GM18499 (cell line): ENCODE results near the gene NQO2.
"Not testable (repeated sequence)": the region's sequence is repeated elsewhere in the genome, so short reads cannot be mapped to it uniquely, and the experiment has no call there.

Source experiments
- ATAC-seq: cut with Tn5 transposase; IDR thresholded peaks from one replicate; pipeline ENCODE4 v1.9.1; 2021; ENCODE audit warnings: moderate number of reproducible peaks; ENCODE audit not compliant: insufficient read depth, unreplicated experiment

Gene NQO2

DNA sequence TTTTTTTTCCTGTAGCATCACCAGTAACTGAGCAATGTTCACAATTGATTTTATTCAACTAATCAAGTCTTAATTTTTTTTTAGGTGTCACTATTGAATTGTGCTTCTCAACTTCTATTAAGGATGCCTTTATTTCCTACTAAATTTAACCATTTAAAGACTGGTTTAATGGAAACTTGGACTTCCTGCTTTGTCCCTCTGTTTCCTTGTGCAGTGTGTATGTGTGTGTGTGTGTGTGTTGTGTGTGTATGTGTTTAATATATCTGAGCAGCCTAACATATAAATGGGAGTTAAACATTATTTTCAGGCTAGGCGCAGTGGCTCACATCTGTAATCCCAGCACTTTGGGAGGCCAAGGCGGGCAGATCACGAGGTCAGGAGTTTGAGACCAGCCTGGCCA is 30.1 kb upstream of the NQO2 start:
- no peak for ATAC-seq

DNA sequence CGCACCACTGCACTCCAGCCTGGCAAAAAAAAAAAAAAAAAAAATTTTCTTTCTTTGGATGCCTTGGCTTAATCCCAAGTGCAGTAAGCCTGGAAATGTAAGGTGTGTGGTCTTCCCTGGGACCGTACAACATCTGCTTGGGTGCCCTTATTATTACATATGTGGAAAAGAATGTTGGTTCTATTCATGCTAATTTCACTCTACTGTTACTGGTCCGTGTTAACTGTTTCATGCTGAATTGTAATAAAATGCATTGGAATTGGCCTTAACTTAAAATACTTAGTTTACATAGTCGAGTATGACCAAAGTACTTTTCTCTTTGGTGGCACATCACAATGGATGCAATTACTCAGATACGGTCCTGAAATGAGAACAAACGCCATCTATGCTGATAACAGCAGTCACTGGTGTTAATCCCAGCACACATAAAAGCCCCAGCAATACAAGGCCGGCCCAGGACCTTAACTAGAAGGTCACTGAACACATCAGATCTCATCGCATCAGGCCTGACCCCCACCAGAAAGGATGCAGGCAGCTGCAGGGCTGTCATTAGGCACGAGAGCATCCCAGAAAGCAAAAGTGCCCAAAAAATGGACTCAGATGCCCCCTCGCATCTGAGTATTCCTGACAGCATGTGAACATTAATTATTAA is 29.5 kb upstream of the NQO2 start:
- ATAC-seq = no peak

DNA sequence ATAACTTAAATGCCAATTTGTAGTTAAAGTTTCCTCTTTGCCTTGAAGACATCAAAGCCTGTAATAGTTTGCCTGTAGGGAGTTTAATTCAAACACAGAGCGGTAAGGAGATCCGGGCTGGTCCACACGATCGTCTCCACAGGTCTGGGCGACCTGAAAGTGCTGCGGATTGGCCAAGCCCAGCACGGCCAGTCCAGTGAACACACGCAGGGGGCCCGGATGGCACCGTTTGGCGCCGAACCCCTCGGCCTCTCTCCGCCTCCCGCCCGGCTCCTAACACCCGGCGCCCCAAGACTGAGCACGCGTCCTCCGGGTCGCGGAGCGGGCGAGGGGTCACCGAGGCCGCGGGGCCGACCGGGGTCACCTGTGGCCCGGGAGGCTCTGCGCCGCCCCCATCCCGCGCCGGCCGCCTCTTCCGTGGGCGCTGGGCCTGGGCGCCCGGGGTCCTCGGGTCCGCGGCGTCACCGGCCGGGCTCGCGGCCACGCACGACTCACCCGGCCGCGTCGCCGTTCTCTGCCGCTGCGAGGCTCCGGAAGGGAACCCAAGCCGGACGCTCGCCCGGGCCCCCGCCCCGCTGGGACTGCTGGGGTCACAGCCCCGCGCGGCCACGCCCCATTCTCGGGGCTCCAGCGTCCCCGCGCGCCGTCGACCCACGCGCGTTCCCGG is 28.8 kb upstream of the NQO2 start:
- no peak for ATAC-seq

DNA sequence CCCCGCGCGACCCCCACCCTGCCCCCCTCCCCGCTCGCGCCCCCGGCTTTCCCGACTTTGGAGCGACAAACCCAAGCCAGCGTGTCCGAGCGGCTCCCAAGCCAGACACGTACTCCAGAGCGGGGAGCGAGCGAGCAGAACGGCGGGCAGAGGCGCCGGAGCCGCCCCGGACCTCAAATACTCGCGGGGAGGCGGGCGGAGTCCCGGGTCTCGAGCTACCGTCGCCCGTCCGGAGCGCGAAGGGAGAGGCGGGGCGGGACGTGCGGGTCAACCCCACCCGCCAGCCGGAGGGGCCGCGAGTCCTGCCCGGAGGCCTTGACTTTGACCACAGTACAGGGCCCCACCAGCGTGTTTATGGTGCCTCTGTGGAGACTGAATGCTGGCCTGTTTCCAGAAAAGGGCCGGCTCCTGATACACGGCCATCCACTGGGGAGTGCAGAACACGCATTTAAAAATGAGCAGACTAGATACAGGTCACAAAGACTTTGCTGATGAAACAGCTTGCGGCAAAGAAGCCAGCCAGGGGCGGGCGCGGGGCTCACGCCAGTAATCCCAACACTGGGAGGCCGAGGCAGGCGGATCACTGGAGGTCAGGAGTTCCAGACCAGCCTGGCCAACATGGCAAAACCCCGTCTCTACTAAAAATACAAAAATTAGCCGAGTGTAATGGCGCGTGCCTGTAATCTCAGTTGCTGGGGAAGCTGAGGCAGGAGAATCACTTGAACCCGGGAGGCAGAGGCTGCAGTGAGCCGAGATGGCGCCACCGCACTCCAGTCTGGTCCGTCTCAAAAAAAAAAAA is 28.1 kb upstream of the NQO2 start, which contains the start of gene SERPINB6:
SERPINB6 (minus strand) TSS at position 148 of the 799 bp plus-strand sequence. CDS start 12,235 bp downstream, outside the sequence.
- ATAC-seq = no peak

DNA sequence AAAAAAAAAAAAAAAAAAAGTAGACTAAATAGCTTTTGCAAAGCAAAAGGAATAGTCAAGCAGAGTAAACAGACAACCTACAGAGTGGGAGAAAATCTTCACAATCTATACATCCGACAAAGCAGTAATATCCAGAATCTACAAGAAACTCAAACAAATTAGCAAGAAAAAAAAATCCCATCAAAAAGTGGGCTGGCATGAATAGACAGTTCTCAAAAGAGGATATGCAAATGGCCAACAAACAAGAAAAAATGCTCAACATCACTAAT is 27.5 kb upstream of the NQO2 start:
- ATAC-seq = not testable (repeated sequence)

DNA sequence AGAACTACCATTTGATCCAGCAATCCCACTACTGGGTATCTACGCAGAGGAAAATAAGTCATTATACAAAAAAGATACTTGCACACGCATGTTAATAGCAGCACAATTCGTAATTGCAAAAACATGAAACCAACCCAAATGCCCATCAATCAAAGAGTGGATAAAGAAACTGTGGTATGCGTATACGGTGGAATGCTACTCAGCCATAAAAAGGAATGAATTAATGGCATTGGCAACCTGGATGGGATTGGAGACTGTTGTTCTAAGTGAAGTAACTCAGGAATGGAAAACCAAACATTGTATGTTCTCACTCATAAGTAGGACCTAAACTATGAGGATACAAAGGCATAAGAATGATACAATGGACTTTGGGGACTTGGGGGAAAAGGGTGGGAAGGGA is 27.0 kb upstream of the NQO2 start:
- not testable (repeated sequence) for ATAC-seq

DNA sequence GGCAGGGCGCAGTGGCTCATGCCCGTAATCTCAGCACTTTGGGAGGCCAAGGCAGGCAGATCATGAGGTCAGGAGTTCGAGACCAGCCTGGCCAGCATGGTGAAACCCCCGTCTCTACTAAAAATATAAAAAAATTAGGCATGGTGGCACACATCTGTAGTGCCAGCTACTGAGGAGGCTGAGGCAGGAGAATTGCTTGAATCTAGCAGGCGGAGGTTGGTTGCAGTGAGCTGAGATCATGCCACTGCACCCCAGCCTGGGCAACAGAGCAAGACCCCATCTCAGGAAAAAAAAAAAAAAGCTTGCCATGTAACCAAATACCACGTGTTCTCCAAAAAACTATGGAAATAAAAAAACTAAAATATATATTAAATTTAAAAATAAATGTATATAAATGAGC is 26.5 kb upstream of the NQO2 start:
- not testable (repeated sequence) for ATAC-seq

DNA sequence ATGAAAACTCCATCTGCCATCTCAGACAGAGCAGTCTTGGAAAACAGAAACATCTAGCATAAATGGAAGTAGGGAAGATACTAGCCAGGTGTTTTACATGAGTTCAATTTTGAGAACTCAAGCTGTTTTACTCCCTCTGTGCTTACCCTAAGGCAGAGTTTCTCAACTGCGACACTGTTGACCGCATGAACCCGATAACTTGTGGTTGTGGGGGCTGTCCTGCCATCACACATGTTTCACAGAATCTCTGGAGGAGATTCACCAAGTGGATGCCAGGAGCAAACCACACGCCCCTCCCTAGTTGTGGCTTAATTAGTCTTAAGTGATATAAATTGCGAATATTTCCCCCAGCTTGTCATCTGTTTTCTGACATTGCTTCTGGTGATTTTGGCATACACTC is 26.0 kb upstream of the NQO2 start:
- ATAC-seq = no peak

DNA sequence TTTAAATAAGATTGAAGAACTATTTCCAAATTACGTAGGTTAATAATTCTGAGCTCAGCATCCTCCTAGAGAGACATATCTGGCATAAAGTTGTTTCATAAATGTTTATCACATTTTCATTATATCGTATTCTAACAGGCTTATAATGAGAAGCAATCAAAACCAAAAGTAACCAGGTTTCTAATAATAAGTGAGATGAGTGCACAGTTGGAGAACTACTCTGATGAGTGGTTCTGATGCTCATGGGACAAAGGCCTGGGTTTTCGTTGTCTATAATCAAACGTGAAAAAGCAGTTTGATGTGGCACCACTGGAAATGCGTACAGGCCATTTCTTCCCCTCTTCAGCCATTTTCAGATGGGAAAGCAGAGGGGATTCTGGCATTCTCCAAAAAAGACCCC is 23.6 kb upstream of the NQO2 start:
- no peak for ATAC-seq

DNA sequence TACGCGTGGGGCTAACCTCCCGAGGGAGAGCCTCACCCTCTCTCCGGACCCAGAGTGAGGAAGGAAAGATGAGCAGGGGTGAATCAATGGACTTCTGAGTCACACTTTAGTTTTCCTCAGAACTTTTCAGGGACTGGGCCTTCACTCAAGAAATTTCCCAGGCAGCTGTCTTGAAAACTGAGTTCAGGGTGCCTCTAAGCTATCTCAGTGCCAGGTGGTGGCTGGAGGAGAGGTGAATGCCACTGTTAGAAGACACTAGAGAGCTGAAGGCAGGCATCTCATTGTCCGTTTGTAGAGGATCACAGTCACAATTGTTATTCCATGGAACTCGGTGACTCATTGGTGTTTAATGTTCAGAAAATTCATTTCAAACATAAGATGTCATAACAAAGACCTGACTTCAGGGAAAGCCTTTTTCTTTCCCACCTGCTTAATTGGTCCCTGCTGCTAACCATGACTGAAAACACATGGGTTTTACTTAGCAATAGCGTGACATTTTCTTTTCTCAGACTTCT is 23.1 kb upstream of the NQO2 start:
- no peak for ATAC-seq

DNA sequence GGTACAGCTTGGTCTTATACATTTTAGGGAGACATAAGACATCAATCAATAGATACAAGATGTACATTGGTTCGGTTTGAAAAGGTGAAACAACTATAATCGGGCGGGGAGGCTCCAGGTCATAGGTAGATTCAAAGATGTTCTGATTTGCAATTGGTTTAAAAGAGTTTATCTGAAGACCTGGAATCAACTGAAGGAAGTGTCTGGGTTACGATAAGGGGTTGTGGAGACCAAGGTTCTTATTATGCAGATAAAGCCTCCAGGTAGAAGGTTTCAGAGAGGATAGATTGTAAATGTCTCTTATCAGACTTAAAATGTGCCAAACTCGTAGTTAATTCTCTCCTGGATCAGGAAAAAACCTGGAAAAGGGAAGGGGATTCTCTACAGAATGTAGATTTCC is 22.4 kb upstream of the NQO2 start:
- no peak for ATAC-seq

DNA sequence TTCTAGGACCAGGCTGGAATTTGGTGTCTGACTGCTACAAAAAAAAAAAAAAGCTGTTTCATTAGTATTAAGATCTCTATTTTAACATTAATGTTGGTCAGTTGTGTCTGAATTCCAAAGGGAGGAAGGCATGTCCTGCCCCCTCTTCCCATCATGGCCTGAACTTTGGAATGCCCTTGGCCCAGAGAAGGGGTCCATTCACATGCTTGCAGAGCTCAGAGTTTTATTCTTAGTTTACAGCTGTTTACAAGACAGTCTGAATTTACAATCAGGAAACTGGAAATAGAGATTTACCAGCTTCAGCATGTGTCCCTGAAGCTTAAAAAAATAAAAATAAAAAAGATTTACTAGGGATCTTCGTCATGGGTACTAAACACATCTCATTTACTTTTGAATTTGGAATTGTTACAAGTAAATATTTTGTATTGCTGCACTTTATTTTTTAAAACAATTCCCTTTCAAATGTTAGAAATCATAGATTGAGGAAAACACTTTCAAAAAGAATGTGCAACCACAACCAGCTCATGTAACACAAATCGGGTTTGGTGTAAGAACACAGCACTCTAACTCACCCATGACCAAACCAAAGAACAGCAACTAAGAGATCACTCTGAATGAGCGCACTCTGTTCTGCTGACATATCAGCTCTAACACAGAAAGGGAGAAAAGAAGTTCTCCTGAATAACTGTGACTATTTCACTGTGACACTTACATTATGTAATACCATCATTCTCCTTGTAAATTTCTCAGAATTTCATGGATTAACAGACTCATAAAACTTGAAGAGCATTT is 21.7 kb upstream of the NQO2 start:
- no peak for ATAC-seq

DNA sequence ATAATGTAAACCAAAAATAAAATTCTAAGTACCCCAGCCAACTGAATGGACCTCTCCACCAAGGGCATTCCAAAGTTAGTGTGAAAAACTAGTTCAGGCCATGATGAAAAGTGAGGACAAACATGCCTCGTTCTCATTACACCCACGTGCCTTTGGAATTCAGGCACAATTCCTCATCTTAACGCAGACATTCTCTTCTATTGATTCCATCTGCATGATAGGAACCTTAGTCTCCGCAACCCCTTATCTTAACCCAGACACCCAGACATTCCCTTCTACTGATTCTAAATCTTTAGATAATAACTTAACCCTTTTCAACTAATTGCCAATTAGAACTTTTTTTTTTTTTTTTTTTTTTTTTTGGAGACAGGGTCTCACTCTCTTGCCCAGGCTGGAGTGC is 20.8 kb upstream of the NQO2 start:
- ATAC-seq = no peak

DNA sequence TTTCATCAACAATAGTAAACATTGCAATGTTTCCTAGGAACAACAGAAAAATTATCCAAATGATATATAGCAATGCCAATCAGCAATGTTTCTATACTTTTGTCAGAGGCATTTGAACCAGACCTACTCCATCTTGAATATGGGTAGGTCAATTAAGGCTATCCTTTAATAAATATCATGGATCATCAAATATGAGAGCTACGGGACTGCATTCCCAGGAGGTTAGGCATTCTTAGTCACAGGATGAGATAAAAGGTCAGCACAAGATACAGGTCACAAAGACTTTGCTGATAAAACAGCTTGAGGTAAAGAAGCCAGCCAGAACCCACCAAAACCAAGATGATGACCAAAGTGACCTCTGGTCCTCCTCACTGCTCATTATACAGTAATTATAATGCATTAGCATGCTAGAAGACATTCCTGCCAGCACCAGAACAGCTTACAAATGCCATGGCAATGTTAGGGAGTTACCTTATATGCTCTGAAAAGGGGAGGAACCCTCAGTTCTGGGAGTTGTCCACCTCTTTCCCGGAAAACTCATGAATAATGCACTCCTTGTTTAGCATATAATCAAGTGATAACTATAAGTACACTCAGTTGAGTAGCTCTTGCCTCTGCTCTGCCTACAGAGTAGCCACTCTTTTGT is 19.8 kb upstream of the NQO2 start:
- no peak for ATAC-seq

DNA sequence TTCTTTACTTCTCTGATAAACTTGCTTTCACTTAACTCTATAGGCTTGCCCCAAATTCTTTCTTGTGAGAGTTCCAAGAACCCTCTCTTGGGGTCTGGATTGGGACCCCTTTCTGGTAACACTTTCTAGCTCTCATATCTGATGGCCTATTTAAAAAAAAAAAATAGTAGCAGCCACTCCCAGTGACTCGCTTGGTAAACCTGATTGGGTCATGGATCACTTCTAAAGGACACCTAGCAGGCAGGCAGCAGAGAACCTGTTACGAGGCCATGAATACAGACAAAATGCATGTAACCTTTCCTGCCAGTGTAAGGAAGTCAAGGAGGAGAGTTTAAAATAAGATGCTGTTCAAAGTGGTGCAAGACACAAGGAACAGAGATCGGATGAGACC is 19.2 kb upstream of the NQO2 start:
- ATAC-seq = no peak

DNA sequence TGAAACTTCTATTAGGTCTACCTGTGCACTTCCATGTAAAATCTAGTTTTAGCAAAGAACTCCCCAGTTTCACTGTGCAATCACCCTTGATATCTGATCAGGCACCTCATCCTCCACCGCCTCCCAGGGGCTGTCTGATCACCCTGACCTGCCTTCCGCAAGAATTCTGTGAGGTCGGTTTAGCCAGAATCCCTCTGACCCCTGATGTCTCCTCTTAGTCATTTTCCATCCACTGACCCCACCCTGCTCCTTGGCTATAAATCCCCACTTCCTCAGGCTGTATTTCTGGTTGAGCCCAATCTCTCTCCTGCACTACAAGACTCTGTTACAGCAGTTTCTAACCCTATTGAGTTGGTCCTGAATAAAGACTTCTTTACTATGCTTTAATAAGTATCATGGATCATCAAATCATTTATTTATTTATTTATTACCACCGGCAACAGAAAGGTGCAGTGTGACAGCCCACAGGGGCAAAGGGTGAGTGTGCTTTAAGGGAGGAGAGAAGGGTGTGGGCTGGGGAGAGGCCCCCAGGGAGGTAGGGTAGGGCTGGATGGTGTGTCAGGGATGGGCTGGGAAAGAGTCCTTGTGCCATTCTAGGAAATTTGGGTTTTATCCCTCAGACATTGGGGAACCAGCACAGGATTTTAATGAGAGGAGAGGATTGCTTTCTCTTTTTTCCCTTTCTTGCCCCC is 17.1 kb upstream of the NQO2 start:
- ATAC-seq = no peak

DNA sequence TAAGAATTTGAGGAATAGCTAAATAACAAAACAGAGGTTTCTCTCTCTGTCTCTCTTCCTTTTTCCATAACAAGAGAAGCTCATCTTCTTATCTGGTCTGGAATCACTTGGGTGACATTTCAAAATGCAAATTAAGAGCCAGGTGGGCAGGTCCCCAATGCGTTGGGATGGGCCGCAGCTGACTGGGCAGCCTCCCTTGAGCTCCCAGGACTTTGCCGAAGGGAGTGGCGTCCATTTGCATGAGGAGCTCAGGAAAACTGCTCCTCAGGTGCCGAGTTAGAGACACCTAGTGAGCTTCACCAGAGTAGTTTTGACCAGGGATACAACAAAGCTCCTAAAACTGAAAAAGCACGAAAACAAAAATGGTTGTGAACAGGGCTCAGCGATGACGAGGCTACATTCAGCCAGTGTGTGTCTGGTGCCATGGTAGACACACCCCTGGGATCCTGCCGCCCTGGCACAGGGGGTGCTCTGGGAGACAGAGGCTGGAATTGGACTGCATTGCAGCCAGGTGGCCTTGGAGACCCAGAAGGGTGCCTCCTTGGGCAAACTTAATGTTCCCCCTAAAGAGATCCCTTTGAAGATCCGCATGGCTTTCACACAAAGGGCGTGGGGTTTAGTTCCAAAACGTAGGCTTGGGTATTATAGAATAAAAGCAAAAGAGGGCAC is 14.8 kb upstream of the NQO2 start:
- no peak for ATAC-seq

DNA sequence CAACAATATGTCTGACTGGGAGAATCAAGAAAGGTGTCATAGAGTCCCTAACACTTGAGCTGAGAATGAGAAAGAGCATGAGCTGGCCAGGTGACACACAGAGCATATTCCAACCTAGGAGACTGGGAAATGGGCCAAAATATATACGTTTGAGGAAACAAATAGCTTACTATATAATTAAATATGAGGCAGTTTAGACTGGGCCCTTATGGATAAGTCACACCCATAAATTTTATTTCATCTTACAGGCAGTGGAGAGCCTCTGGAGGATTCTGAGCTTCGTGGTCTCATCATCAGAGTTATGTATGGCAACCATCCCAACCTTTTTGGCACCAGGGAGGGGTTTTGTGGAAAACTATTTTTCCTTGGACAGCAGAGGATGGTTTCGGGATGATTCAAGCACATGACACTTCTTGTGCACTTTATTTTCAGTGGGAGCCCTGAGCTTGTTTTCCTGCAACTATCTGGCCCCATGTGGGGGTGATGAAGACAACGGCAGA is 12.9 kb upstream of the NQO2 start:
- ATAC-seq = no peak

DNA sequence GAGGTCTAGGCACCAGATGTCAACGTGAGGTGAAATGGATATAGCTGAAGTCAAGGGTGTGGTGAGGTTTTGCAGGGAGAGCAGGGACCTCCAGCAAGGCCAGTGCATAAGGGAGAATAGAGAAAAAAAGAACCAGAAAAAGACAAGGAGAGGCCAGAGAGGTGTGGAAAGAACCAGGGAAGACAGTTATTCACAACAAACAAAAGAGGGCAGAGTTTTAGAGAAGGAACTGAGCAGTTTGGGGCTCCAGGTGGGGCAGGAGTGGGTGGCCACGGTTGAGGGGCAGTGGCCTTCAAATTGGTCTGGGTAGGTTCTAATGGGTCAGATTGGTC is 11.6 kb upstream of the NQO2 start:
- ATAC-seq = no peak
